ENCODE results near the gene SLX9. TPM values are rescaled to one million over a fixed set of nuclear protein-coding genes. Genes with fewer than 3 reads are reported as not detected.

The SLX9 gene
- total RNA-seq, 1 donor from 2014 or later, result 38.8 TPM

DNA sequence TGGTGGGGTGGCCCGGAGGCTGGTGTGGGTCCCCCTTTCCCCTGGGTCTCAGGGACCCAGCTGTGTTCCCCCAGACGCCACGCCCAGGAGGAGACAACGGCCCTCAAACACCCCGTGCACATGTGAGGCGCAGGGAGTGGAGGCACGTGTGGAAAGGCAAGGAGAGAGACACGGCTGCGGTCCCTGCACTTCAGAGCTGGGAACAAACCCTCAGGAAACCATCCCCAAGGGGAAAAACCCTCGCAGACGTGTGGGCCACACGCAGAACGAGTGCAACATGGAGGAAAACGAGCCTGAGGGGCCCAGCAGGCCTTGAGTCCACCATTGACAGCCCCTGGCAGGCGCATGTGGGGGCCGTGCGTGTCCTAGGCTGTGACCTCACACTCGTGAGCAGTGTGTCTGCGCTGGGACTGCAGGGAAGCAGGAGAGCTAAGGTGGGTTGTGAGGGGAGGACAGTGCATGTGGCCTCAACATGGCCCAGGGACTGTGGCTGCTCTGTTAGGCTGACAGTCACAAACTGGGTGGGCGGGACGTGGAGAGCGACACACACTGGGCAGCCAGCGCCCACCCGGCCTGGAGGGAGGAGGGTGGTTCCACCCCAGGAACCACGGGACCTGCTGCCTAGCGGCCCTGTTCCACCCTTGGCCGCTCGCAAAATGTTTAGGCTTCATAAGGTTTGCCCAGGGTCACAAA, 39.1 kb upstream of the SLX9 start:
- no peak overlapping the region for H3K4me3 Mint-ChIP-seq (ENCODE audit: unreplicated experiment)
- Histone ChIP-seq H3K27ac (ENCODE audit: low read depth, low read length) (no peak overlapping the region), H3K36me3 (ENCODE audit: insufficient read depth, low read length) (no peaks in the 10 kb centered on the region), H3K9me3 (ENCODE audit: insufficient read depth, low read depth, low read length) (no peaks in the 10 kb centered on the region), H3K4me2 (ENCODE audit: low read length) (no peak overlapping the region), H4K20me1 (ENCODE audit: insufficient read depth, low read length) (no peaks in the 10 kb centered on the region), H3K9ac (ENCODE audit: low read length) (no peak overlapping the region), H3K27me3 (ENCODE audit: insufficient read depth, low read length) (peaks cover 14% of the 10 kb centered on the region), H3K79me2 (ENCODE audit: insufficient read depth, low read length) (no peaks in the 10 kb centered on the region), H2AFZ (ENCODE audit: low read depth, low read length) (no peak overlapping the region), H3K4me3 (ENCODE audit: insufficient read depth, low read depth, low read length) (no peak overlapping the region), H3K4me1 (ENCODE audit: insufficient read depth, low read length) (no peaks in the 10 kb centered on the region)
- H3K27ac Mint-ChIP-seq (ENCODE audit: unreplicated experiment), result no peak overlapping the region
- FAIRE-seq, result no peak
- no peak for DNase-seq (ENCODE audit: low read depth)
- H3K9me3 Mint-ChIP-seq (ENCODE audit: unreplicated experiment), result peaks cover 7% of the 10 kb centered on the region
- peaks cover 61% of the 10 kb centered on the region for H3K27me3 Mint-ChIP-seq (ENCODE audit: low read depth, unreplicated experiment)
- TF ChIP-seq, protein P1, sequence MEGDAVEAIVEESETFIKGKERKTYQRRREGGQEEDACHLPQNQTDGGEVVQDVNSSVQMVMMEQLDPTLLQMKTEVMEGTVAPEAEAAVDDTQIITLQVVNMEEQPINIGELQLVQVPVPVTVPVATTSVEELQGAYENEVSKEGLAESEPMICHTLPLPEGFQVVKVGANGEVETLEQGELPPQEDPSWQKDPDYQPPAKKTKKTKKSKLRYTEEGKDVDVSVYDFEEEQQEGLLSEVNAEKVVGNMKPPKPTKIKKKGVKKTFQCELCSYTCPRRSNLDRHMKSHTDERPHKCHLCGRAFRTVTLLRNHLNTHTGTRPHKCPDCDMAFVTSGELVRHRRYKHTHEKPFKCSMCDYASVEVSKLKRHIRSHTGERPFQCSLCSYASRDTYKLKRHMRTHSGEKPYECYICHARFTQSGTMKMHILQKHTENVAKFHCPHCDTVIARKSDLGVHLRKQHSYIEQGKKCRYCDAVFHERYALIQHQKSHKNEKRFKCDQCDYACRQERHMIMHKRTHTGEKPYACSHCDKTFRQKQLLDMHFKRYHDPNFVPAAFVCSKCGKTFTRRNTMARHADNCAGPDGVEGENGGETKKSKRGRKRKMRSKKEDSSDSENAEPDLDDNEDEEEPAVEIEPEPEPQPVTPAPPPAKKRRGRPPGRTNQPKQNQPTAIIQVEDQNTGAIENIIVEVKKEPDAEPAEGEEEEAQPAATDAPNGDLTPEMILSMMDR (IDR thresholded peaks at IDR 0.05; ENCODE audit: insufficient read depth, low read depth, low read length), result no peak
- no peak for TF ChIP-seq EZH2 (IDR thresholded peaks at IDR 0.05; ENCODE audit: insufficient read depth, low read length)
- no peaks in the 10 kb centered on the region for H3K36me3 Mint-ChIP-seq (ENCODE audit: low read depth, unreplicated experiment)
- H3K4me1 Mint-ChIP-seq (ENCODE audit: low read depth, unreplicated experiment), result no peaks in the 10 kb centered on the region

DNA sequence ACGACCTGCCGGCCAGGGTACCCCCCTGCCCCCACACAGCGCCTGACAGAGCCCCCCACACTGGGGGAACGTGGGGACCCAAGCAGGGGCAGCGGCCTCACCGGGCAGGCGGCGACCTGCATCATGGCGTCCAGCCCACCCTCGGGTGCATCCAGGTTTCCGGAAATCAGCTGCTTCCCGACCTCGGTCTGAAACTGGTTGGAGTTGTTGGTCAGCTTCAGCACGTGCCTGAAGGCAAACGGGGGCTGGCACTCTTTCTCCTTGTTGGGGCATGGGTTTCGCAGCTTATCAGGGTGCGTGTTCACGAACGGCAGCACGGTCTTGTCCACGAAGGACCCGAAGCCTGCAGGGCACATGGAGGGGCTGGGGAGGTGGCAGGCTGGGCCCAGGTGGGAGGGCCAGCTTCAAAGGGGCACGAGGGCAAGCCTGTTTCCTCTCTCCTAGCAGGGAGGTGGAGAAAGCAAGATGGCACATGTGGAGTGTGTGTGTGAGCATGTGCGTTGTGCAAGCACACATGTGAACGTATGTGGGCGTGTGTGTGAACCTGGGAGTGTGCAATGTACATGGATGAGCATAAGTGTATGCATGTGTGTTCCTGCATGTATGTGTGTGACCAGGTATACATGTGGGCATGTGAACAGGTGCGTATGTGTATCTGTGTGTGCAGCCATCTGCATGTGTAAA, 38.3 kb upstream of the SLX9 start:
- no peaks in the 10 kb centered on the region for H3K36me3 Mint-ChIP-seq (ENCODE audit: low read depth, unreplicated experiment)
- Histone ChIP-seq H3K9me3 (ENCODE audit: insufficient read depth, low read depth, low read length) (no peaks in the 10 kb centered on the region), H3K27me3 (ENCODE audit: insufficient read depth, low read length) (peaks cover 16% of the 10 kb centered on the region), H2AFZ (ENCODE audit: low read depth, low read length) (no peak overlapping the region), H3K9ac (ENCODE audit: low read length) (no peak overlapping the region), H3K4me2 (ENCODE audit: low read length) (no peak overlapping the region), H3K36me3 (ENCODE audit: insufficient read depth, low read length) (no peaks in the 10 kb centered on the region), H3K27ac (ENCODE audit: low read depth, low read length) (no peak overlapping the region), H3K79me2 (ENCODE audit: insufficient read depth, low read length) (no peaks in the 10 kb centered on the region), H3K4me3 (ENCODE audit: insufficient read depth, low read depth, low read length) (no peak overlapping the region), H4K20me1 (ENCODE audit: insufficient read depth, low read length) (no peaks in the 10 kb centered on the region), H3K4me1 (ENCODE audit: insufficient read depth, low read length) (no peaks in the 10 kb centered on the region)
- peaks cover 63% of the 10 kb centered on the region for H3K27me3 Mint-ChIP-seq (ENCODE audit: low read depth, unreplicated experiment)
- DNase-seq (ENCODE audit: low read depth), result no peak
- FAIRE-seq, result no peak
- no peak overlapping the region for H3K27ac Mint-ChIP-seq (ENCODE audit: unreplicated experiment)
- H3K4me3 Mint-ChIP-seq (ENCODE audit: unreplicated experiment), result no peak overlapping the region
- H3K4me1 Mint-ChIP-seq (ENCODE audit: low read depth, unreplicated experiment), result no peaks in the 10 kb centered on the region
- peaks cover 5% of the 10 kb centered on the region for H3K9me3 Mint-ChIP-seq (ENCODE audit: unreplicated experiment)
- TF ChIP-seq, protein P1 (IDR thresholded peaks at IDR 0.05; ENCODE audit: insufficient read depth, low read depth, low read length), result no peak

Data from astrocyte (in vitro differentiated cells and primary cell).